ENCODE results near the gene DKK3.

DNA sequence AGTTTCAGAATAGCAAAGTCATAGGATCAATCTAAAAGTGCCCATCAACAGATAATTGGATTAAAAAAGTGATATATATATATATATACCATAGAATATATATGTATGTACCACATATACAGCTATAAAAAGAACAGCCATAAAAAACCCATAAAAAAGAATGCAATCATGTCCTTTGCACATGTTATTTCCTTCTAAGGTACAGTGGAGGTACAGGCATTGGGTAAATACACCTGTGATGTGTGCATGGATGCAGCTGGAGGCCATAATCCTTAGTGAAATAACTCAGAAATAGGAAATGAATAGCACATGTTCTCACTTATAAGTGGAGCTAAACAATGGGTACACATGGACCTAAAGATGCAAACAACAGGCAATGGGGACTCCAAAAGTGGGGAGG is 7.1 kb upstream of the DKK3 start:
- TF ChIP-seq FOXS1 (CRISPR knock-in tag; IDR thresholded peaks at IDR 0.05) (no peak), EHMT2 (IDR thresholded peaks at IDR 0.05; ENCODE audit: low read depth) (no peak), MAX (IDR thresholded peaks at IDR 0.05) (no peak), KDM5A (IDR thresholded peaks at IDR 0.05) (no peak), HEYL (CRISPR knock-in tag; IDR thresholded peaks at IDR 0.05) (no peak), CEBPB (IDR thresholded peaks at IDR 0.05) (no peak), POLR2A (IDR thresholded peaks at IDR 0.05; ENCODE audit: low read length) (no peak)
- TF ChIP-seq, protein P1, sequence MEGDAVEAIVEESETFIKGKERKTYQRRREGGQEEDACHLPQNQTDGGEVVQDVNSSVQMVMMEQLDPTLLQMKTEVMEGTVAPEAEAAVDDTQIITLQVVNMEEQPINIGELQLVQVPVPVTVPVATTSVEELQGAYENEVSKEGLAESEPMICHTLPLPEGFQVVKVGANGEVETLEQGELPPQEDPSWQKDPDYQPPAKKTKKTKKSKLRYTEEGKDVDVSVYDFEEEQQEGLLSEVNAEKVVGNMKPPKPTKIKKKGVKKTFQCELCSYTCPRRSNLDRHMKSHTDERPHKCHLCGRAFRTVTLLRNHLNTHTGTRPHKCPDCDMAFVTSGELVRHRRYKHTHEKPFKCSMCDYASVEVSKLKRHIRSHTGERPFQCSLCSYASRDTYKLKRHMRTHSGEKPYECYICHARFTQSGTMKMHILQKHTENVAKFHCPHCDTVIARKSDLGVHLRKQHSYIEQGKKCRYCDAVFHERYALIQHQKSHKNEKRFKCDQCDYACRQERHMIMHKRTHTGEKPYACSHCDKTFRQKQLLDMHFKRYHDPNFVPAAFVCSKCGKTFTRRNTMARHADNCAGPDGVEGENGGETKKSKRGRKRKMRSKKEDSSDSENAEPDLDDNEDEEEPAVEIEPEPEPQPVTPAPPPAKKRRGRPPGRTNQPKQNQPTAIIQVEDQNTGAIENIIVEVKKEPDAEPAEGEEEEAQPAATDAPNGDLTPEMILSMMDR (IDR thresholded peaks at IDR 0.05), result no peak

All from A549 (cell line).